Stimulated activated CD8-positive, alpha-beta memory T cell treated with anti-CD3 and anti-CD28 coated beads, Interleukin-12 subunit alpha, Interleukin-12 subunit beta, amount 100 ng/mL, for 24 hours (primary cell): ENCODE results near the gene COLGALT1.
"Not testable (repeated sequence)": the region's sequence is repeated elsewhere in the genome, so short reads cannot be mapped to it uniquely, and the experiment has no call there.

Experiments used
- DNase-seq: peaks from one replicate; pipeline ENCODE4 v3.0.0-alpha.2; 2020; ENCODE audit errors: extremely low read depth

The COLGALT1 gene

DNA sequence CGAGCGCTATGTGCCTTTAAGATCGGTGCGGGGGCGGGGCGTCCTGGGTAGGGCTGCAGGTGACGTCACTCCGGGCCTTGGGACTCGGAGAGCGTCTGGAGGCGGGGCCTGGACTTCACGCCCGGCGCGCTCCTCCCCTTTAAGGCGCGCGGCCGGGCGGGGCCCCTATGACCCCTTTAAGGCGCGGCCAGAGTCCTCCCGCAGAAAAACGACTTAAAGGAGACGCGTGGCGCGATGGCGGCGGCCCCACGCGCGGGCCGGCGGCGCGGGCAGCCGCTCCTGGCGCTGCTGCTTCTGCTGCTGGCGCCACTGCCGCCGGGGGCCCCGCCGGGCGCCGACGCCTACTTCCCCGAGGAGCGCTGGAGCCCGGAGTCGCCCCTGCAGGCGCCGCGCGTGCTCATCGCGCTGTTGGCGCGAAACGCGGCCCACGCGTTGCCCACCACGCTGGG is at the start of gene COLGALT1:
COLGALT1 (plus strand) TSS at position 170 of the 449 bp plus-strand sequence; CDS start at position 235, 65 bp downstream.
- DNase-seq: peak; percentile 99

GRCh38 chr19:17506745-17507144 is 48.7 kb upstream of the COLGALT1 start:
- DNase-seq: no peak

DNA sequence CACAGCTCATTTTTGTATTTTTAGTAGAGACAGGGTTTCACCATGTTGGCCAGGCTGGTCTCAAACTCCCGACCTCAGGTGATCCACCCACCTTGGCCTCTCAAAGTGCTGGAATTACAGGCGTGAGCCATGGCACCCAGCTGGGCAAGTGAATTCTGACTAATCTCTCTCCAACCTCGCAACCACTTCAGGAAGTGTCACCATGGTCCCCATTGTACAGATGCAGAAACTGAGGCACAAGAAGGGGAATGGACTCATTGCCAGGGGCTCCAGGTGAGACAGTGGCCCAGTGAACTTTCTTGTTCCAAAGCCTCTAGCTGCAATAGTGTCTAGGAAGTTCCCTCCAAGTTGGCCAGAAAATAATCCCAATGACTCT is 46.9 kb upstream of the COLGALT1 start:
- not testable (repeated sequence) for DNase-seq

- no peak for DNase-seq
Observed at GRCh38 chr19:17510220-17510993, 45.0 kb upstream of the COLGALT1 start.

GRCh38 chr19:17511724-17512573 is 43.5 kb upstream of the COLGALT1 start:
- peak; percentile 72 for DNase-seq

DNA sequence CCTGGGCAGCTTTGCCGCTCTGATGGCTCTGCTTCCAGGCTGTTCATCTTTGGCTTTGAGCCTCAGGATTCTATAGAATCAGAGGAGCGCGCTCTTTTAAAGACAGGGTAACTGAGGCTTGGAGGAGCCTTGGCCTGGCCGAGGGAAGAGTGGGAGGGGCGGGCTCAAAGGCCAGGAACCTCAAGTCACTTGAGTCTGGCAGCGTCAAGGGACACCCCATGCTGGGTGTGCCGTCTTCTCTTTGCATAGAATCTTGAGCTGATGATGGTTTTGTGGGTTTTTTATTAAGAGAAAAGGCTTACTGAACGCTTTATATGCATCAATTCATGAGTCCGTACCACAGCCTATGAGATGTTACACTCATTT is 42.9 kb upstream of the COLGALT1 start:
- DNase-seq: no peak

GRCh38 chr19:17515408-17516149 is 39.9 kb upstream of the COLGALT1 start:
- no peak for DNase-seq

GRCh38 chr19:17517898-17518297 is 37.6 kb upstream of the COLGALT1 start:
- no peak for DNase-seq

GRCh38 chr19:17518654-17519053 is 36.8 kb upstream of the COLGALT1 start:
- DNase-seq: not testable (repeated sequence)

DNA sequence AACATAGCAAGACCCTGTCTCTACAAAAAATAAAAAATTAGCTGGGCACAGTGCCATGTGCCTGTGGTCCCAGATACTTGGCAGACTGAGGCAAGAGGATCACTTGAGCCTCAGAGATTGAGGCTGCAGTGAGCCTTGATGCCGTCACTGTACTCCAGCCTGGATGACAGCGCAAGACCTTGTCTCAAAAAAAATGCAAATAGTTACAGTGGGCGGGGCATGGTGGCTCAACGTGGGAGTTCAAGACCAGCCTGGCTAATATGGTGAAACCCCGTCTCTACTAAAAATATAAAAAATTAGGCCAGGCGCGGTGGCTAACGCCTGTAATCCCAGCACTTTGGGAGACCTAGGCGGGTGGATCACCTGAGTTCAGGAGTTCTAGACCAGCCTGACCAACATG is 35.5 kb upstream of the COLGALT1 start:
- no peak for DNase-seq

- no peak for DNase-seq
Observed at GRCh38 chr19:17520865-17521264, 34.6 kb upstream of the COLGALT1 start.

DNA sequence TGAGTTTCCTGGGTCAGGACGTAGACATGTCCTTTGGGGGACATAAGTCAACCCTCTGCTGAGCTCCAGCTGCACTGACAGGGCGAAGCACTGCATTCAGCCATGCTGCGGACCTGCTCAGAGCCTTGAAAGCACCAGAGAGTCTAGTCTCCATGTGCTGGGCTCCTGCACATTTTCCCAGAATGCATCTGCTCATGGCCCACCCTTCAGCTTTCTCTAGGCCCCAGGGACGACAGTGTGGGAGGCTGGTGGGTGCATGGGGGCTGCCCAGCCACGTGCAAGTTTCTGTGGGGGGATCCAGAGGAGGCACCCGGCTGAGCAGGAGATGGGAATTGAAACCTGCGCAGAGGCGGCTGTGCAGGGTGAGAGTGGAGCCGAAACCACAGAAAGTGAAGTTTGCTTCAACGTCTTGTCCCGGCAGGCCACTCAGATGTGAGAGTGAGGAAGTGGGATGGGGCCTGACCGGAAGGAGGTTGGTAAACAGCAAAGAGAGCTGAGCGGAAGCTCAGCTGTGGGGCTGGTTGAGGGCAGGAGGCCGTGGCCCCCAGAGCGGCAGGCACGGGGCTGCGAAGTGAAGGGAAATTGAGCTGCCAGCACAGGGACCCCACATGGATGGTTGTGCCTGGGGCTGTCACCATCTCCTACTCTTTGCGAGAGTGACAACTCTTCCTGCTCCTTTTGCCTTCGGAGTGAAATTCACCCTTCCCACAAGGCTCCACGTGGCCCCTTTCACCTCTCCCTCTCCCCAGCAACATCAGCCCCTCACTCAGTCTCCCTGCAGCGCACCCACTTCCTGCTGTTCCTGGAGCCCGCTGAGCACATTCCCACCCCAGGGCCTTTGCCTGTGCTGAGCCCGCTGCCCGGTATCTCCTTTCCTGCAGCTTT is 32.2 kb upstream of the COLGALT1 start:
- no peak for DNase-seq

DNA sequence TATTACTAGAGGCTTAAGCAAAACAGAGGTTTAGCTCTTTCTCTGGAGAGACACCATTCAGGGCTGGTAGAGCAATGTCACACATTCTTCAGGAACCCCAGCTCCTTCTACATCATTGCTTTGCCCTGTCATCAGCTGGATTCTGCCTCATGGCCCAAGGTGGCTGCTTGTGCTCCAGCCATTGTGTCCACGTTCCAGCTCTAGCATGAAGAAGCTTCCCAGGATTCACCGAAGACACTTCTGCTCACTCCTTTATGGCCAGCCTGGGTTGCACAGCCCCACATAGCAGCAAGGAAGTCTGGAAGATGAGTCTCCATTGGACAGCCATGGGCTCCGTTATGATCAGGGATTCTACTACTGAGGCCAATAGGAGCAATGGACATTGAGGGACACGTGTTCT is 30.8 kb upstream of the COLGALT1 start:
- DNase-seq: no peak

DNA sequence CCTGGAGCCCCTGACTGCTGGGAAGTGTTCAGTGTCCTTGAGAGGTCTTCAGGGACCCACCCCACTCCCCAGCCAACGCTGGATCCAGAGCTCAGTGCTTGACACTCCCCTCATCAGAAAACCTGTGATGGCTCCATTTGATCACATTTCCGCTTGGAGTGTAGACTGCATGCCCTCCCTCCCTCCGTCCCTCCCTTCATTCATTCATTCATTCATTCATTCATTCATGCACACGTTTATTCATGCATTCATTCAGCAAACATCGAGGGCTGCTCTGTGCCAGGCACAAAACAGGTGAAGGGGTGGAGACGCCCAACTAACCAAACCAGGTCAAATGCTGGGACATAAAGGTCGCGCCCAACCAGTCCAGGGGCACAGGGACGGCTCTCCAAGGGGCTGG is 30.3 kb upstream of the COLGALT1 start:
- DNase-seq: no peak

GRCh38 chr19:17526922-17527321 is 28.5 kb upstream of the COLGALT1 start:
- no peak for DNase-seq

DNA sequence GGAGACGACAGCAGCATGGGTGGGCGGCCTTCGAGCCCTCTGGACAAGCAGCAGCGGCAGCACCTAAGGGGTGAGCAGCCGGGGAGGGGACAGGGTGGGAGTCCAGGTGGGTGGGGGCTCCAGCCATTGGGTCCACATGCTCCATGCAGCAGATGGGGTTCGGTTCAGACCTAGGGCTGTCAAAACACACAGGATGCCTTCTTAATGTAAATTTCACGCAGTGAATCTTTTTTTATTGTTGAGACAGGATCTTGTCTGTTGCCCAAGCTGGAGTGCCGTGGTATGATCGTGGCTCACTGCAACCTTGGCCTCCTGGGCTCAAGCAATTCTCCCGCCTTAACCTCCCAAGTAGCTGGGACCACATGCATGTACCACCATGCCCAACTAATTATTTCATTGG is 28.1 kb upstream of the COLGALT1 start:
- DNase-seq: no peak

- DNase-seq: no peak
Observed at GRCh38 chr19:17528610-17529009, 26.8 kb upstream of the COLGALT1 start.

GRCh38 chr19:17529239-17530158 is 25.9 kb upstream of the COLGALT1 start:
- no peak for DNase-seq

DNA sequence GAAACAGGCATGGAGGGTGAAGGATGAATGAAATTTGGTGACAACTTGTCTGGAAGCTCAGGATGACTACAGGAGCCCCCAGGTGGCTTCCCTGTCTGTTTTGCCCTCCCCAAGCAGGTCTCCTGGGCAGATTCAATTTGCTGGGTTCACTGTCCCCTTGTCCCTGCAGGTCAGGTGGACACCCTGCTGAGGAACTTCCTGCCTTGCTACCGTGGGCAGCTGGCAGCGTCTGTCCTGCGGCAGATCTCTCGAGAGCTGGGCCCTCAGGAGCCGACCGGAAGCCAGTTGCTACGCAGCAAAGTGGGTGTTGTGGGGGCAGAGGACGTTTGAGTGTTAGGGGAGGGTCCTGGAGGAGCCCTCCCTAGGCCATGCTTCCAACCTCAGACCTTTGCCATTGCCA is 24.9 kb upstream of the COLGALT1 start:
- no peak for DNase-seq

DNA sequence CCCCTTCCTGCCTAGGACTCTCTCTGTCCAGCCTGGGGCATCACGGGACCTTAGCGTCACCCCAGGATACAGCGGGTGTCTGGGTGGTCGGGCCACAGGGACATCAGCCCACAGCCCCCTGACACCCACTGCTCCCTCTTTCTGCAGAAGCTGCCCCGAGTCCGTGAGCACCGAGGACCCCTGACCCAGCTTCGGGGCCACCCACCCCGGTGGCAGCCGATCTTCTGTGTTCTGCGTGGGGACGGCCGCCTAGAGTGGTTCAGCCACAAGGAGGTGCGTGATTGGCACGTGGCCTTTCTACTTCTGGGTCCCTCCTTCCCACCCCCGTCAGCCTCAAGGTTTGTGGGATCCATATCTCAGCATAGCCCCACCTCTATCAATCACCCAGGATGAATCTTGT is 23.3 kb upstream of the COLGALT1 start:
- DNase-seq: no peak
